HEK293T (cell line): ENCODE results near the gene MGLL.

ENCODE experiments used
- CTCF ChIA-PET: fragments of 350-600 bp; formaldehyde crosslinking; extraction: SDS; loops from one replicate; lab custom pipeline; 2021; ENCODE audit warnings: antibody characterized with exemption, inconsistent platforms; lab: Yijun Ruan, JAX
- POLR2A ChIA-PET: fragments of 350-600 bp; formaldehyde crosslinking; extraction: SDS; loops from one replicate; lab custom pipeline; 2020; ENCODE audit warnings: antibody characterized with exemption, inconsistent platforms; lab: Yijun Ruan, JAX
- DNase-seq: peaks from one replicate; pipeline ENCODE4 v3.0.0; 2012; ENCODE audit warnings: mixed read lengths; ENCODE audit errors: extremely low spot score
- ARNT ChIP-seq: fragments of 450-650 bp; IDR thresholded peaks from 2 replicates; pipeline ENCODE4 v1.6.1; 2017; ENCODE audit warnings: mild to moderate bottlenecking
- BHLHE40 ChIP-seq: fragments of 450-650 bp; IDR thresholded peaks from 2 replicates; pipeline ENCODE4 v1.6.1; 2016; ENCODE audit warnings: mild to moderate bottlenecking, moderate library complexity, borderline replicate concordance
- CTBP1 ChIP-seq: fragments of 450-650 bp; IDR thresholded peaks from 2 replicates; pipeline ENCODE4 v1.6.1; 2016; ENCODE audit warnings: borderline replicate concordance
- ELF4 ChIP-seq: fragments of 450-650 bp; IDR thresholded peaks from 2 replicates; pipeline ENCODE4 v1.6.1; 2017; ENCODE audit warnings: antibody characterized with exemption
- FOXA1 ChIP-seq: fragments of 450-650 bp; IDR thresholded peaks from 2 replicates; pipeline ENCODE4 v1.6.1; 2016; ENCODE audit warnings: mild to moderate bottlenecking
- FOXK2 ChIP-seq: fragments of 450-650 bp; IDR thresholded peaks from 2 replicates; pipeline ENCODE4 v1.6.1; 2016; ENCODE audit warnings: mild to moderate bottlenecking
- FOXM1 ChIP-seq: fragments of 450-650 bp; IDR thresholded peaks from 2 replicates; pipeline ENCODE4 v1.6.1; 2017; ENCODE audit warnings: mild to moderate bottlenecking, borderline replicate concordance
- HDGF ChIP-seq: fragments of 450-650 bp; IDR thresholded peaks from 2 replicates; pipeline ENCODE4 v1.6.1; 2017; ENCODE audit warnings: antibody characterized with exemption, borderline replicate concordance
- L3MBTL2 ChIP-seq: fragments of 450-650 bp; conservative IDR thresholded peaks from 2 replicates; pipeline ENCODE4 v1.6.1; 2016; ENCODE audit warnings: mild to moderate bottlenecking
- LEF1 ChIP-seq: fragments of 450-650 bp; IDR thresholded peaks from 2 replicates; pipeline ENCODE4 v1.6.1; 2017; ENCODE audit warnings: mild to moderate bottlenecking, borderline replicate concordance
- NFRKB ChIP-seq: fragments of 450-650 bp; IDR thresholded peaks from 2 replicates; pipeline ENCODE4 v1.6.1; 2016; ENCODE audit warnings: mild to moderate bottlenecking, moderate library complexity
- PKNOX1 ChIP-seq: fragments of 450-650 bp; IDR thresholded peaks from 2 replicates; pipeline ENCODE4 v1.6.1; 2016
- SP1 ChIP-seq: fragments of 450-650 bp; IDR thresholded peaks from 2 replicates; pipeline ENCODE4 v1.6.1; 2017
- SUZ12 ChIP-seq: fragments of 450-650 bp; IDR thresholded peaks from 2 replicates; pipeline ENCODE4 v1.6.1; 2016; ENCODE audit warnings: mild to moderate bottlenecking
- TARDBP ChIP-seq: fragments of 450-650 bp; IDR thresholded peaks from 2 replicates; pipeline ENCODE4 v1.6.1; 2016
- ZNF384 ChIP-seq: fragments of 450-650 bp; IDR thresholded peaks from 2 replicates; pipeline ENCODE4 v1.6.1; 2016

Gene MGLL

GRCh38 chr3:127753898-127754410, 68.4 kb downstream of the MGLL start:
- ChIA-PET POLR2A (interaction anchor here (0.9 kb wide), 1 partner anchor 14 kb away, joined by 3 read pairs; no protein-coding TSS in a partner anchor), CTCF (no interaction called here)
- no peak for TF ChIP-seq ARNT
- no peak for TF ChIP-seq L3MBTL2
- DNase-seq = no peak

- ChIA-PET CTCF (no interaction called here), POLR2A (interaction anchor here (0.9 kb wide), 1 partner anchor 13 kb away, joined by 3 read pairs; no protein-coding TSS in a partner anchor)
- no peak for DNase-seq
- TF ChIP-seq BHLHE40 (no peak), TARDBP (no peak), ARNT (no peak), ZNF384 (no peak), CTBP1 (no peak), L3MBTL2 (no peak)
These were observed 69.0 kb downstream of the MGLL start for GRCh38 chr3:127753338-127753737.

- ChIA-PET CTCF (no interaction called here), POLR2A (no interaction called here)
- no peak for TF ChIP-seq CTBP1
- TF ChIP-seq LEF1 = no peak
- no peak for TF ChIP-seq FOXA1
- TF ChIP-seq SP1 = no peak
- DNase-seq = no peak
These were observed 70.5 kb downstream of the MGLL start for GRCh38 chr3:127751782-127752181.

GRCh38 chr3:127751163-127751621, 71.1 kb downstream of the MGLL start:
- CTCF ChIA-PET = no interaction called here
- DNase-seq = no peak
- POLR2A ChIA-PET = no interaction called here
- TF ChIP-seq ELF4 = no peak
- no peak for TF ChIP-seq NFRKB
- no peak for TF ChIP-seq SP1
- no peak for TF ChIP-seq FOXK2
- no peak for TF ChIP-seq TARDBP
- TF ChIP-seq SUZ12 = no peak
- no peak for TF ChIP-seq L3MBTL2
- TF ChIP-seq FOXA1 = no peak
- no peak for TF ChIP-seq LEF1
- TF ChIP-seq HDGF = no peak
- no peak for TF ChIP-seq PKNOX1
- no peak for TF ChIP-seq CTBP1

- CTCF ChIA-PET = no interaction called here
- DNase-seq = no peak
- TF ChIP-seq FOXM1 = no peak
- no peak for TF ChIP-seq SP1
- no peak for TF ChIP-seq ARNT
- POLR2A ChIA-PET = interaction anchor here (0.7 kb wide), 1 partner anchor 185 kb away, joined by 3 read pairs; no protein-coding TSS in a partner anchor
These were observed 71.9 kb downstream of the MGLL start for GRCh38 chr3:127750226-127751031.

- CTCF ChIA-PET = no interaction called here
These were observed 72.5 kb downstream of the MGLL start for GRCh38 chr3:127749787-127750225.

GRCh38 chr3:127749361-127749760, 73.0 kb downstream of the MGLL start:
- POLR2A ChIA-PET = no interaction called here
- DNase-seq = no peak
- CTCF ChIA-PET = no interaction called here
- TF ChIP-seq LEF1 = no peak
- TF ChIP-seq ZNF384 = no peak
- no peak for TF ChIP-seq ELF4
- no peak for TF ChIP-seq BHLHE40
- no peak for TF ChIP-seq L3MBTL2

More at GRCh38 chr3:127749787-127750225, 72.5 kb downstream of the MGLL start:
- DNase-seq = peak; percentile 23
- POLR2A ChIA-PET = interaction anchor here (0.7 kb wide), 1 partner anchor 185 kb away, joined by 3 read pairs; no protein-coding TSS in a partner anchor
- TF ChIP-seq PKNOX1 = no peak
- TF ChIP-seq CTBP1 = no peak
- TF ChIP-seq LEF1 = no peak
- no peak for TF ChIP-seq L3MBTL2
- TF ChIP-seq FOXM1 = no peak
